ENCODE measurements around the gene KSR2. TPM values are rescaled to one million over a fixed set of nuclear protein-coding genes. Genes with fewer than 3 reads are reported as not detected.

Gene KSR2
- total and polyA plus RNA-seq, 2 donors (not counting 3 experiments of a cell fraction or from before 2014, with no cell fraction given), result 2.1 to 5.2 TPM

- POLR2A ChIA-PET, result no interaction called here
- no TSS peak for BruUV-seq (replicated peaks)
- H3K79me2 ChIP-seq (ENCODE audit: control insufficient read depth, insufficient read depth, low read length), result no peaks in the 10 kb centered on the region
- H3K4me1 ChIP-seq (ENCODE audit: control insufficient read depth, extremely low read depth, insufficient read depth, low read length), result no peaks in the 10 kb centered on the region
- no peaks in the 10 kb centered on the region for H3K9me3 ChIP-seq (replicated peaks; ENCODE audit: control insufficient read depth, insufficient read depth, low read length)
- intact Hi-C loops (cut with micrococcal nuclease), result no loop called here
- DNase-seq (ENCODE audit: low read depth, low spot score) (no peak), FAIRE-seq (no peak)
- no peak overlapping the region for H3K4me2 ChIP-seq (ENCODE audit: insufficient read depth, low read length)
- dilution Hi-C loops (cut with MboI; ENCODE audit: extremely low pct_ligation_motif_present, low sequenced_read_pairs), result no loop called here
- no peaks in the 10 kb centered on the region for H3K27me3 ChIP-seq (ENCODE audit: control insufficient read depth in 2 of 2, insufficient read depth in 2 of 2, low read length in 2 of 2)
- no peak overlapping the region for H2AFZ ChIP-seq (ENCODE audit: low read depth, low read length)
- no peak overlapping the region for H3K4me3 ChIP-seq (replicated peaks in 1 of 3; ENCODE audit: insufficient read depth in 1 of 3, low read depth in 1 of 3, low read length in 3 of 3)
- no peaks in the 10 kb centered on the region for H3K9me1 ChIP-seq (replicated peaks; ENCODE audit: control insufficient read depth, extremely low read depth, insufficient read depth, low read length)
- H3K36me3 ChIP-seq (ENCODE audit: control insufficient read depth in 2 of 2, extremely low read depth in 1 of 2, insufficient read depth in 2 of 2, low read length in 2 of 2), result no peaks in the 10 kb centered on the region
- CTCF ChIA-PET, result no interaction called here
- no peak overlapping the region for H3K9ac ChIP-seq (replicated peaks; ENCODE audit: extremely low read depth, insufficient read depth, low read length)
- H3K27ac ChIP-seq (ENCODE audit: insufficient read depth, low read depth, low read length), result no peak overlapping the region
- H4K20me1 ChIP-seq (replicated peaks; ENCODE audit: control insufficient read depth, extremely low read depth, insufficient read depth, low read length), result no peaks in the 10 kb centered on the region
- TF ChIP-seq CTCF (IDR thresholded peaks at IDR 0.05; ENCODE audit: extremely low read depth in 1 of 2, insufficient read depth in 1 of 2, low read depth in 1 of 2, low read length in 2 of 2) (no peak), MAX (IDR thresholded peaks at IDR 0.05; ENCODE audit: insufficient read depth, insufficient read length) (no peak), POLR2A (IDR thresholded peaks at IDR 0.05; ENCODE audit: low read depth, low read length) (no peak), EZH2 (IDR thresholded peaks at IDR 0.05; ENCODE audit: borderline replicate concordance, low read depth, low read length, severe bottlenecking) (no peak), POLR2AphosphoS5 (IDR thresholded peaks at IDR 0.05; ENCODE audit: insufficient read depth, low read depth, low read length) (no peak), FOS (IDR thresholded peaks at IDR 0.05; ENCODE audit: borderline replicate concordance, insufficient read depth, low read length) (no peak), GATA2 (IDR thresholded peaks at IDR 0.05; ENCODE audit: insufficient read depth, insufficient read length, low read depth, low read length) (no peak), MYC (IDR thresholded peaks at IDR 0.05; ENCODE audit: low read depth, low read length) (no peak), JUN (IDR thresholded peaks at IDR 0.05; ENCODE audit: borderline replicate concordance, insufficient read depth, insufficient read length, low read depth) (no peak)
Observed at GRCh38 chr12:117563706-117564105, 405.1 kb downstream of the KSR2 start.

All from endothelial cell of umbilical vein (primary cell).